ENCODE measurements around the gene FICD. TPM values are rescaled to one million over a fixed set of nuclear protein-coding genes. Genes with fewer than 3 reads are reported as not detected.

The FICD gene
- total and polyA plus RNA-seq, 2 of the 13 experiments (the other 11 are each of a cell fraction or from before 2014, with no cell fraction given): 0.99 to 3.0 TPM

DNA sequence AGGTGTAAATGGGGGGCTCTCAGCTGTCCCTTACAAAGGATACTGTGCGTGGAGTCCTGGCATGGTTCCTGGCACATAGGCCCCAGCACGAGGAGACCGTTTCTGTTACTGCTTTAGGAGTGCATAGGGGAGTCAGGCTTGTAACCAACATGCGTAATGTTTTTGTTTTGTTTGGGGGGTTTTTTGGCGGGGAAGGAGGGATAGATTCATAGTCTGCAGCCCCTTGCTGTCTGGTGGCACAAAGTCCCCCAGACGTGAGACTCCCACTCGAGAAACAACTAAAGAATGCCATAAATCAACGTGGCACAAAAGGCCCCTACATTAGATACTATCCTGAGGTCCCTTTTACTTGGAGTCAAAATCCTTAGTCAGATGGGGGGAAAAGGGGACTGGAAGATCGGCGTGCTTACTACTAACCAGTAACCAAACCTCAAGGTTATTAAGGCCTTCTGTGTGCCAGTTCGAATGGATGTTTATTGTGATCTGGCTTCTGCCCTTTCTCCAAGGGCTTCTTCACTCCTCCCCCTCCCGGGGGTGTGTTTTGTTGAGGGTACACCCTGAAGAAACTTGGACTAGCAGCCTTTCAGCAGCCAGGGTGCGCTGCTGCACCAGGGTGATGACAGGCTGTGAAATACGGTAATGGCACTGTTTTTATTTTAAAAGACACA lies 48.2 kb downstream of the FICD start (continued):
- TF ChIP-seq HDAC6 (IDR thresholded peaks at IDR 0.05; ENCODE audit: low read depth, low read length): no peak
- TF ChIP-seq PAWR (CRISPR knock-in tag; IDR thresholded peaks at IDR 0.05; ENCODE audit: borderline replicate concordance): no peak
- TF ChIP-seq, protein P1, sequence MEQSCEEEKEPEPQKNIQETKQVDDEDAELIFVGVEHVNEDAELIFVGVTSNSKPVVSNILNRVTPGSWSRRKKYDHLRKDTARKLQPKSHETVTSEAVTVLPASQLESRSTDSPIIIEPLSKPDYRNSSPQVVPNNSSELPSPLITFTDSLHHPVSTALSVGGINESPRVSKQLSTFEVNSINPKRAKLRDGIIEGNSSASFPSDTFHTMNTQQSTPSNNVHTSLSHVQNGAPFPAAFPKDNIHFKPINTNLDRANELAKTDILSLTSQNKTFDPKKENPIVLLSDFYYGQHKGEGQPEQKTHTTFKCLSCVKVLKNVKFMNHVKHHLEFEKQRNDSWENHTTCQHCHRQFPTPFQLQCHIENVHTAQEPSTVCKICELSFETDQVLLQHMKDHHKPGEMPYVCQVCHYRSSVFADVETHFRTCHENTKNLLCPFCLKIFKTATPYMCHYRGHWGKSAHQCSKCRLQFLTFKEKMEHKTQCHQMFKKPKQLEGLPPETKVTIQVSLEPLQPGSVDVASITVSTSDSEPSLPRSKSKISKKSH (CRISPR knock-in tag; IDR thresholded peaks at IDR 0.05; ENCODE audit: borderline replicate concordance): no peak
- TF ChIP-seq ZBTB4 (CRISPR knock-in tag; IDR thresholded peaks at IDR 0.05; ENCODE audit: borderline replicate concordance): no peak
- 0 out of 2 replicates have a peak, but pooled peaks have one; percentile 39 for TF ChIP-seq TFDP2 (CRISPR knock-in tag; IDR thresholded peaks at IDR 0.05)
- no peak for TF ChIP-seq ZSCAN9 (CRISPR knock-in tag; IDR thresholded peaks at IDR 0.05; ENCODE audit: borderline replicate concordance)
- peak; percentile 79; the same call in 1 of the 2 replicates for TF ChIP-seq GATAD1 (CRISPR knock-in tag; IDR thresholded peaks at IDR 0.05)
- TF ChIP-seq, protein P2, sequence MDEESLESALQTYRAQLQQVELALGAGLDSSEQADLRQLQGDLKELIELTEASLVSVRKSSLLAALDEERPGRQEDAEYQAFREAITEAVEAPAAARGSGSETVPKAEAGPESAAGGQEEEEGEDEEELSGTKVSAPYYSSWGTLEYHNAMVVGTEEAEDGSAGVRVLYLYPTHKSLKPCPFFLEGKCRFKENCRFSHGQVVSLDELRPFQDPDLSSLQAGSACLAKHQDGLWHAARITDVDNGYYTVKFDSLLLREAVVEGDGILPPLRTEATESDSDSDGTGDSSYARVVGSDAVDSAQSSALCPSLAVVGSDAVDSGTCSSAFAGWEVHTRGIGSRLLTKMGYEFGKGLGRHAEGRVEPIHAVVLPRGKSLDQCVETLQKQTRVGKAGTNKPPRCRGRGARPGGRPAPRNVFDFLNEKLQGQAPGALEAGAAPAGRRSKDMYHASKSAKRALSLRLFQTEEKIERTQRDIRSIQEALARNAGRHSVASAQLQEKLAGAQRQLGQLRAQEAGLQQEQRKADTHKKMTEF (CRISPR knock-in tag; IDR thresholded peaks at IDR 0.05): 0 out of 2 replicates have a peak, but pooled peaks have one; percentile 40
- no peak for TF ChIP-seq AKAP8 (CRISPR knock-in tag; IDR thresholded peaks at IDR 0.05)
- TF ChIP-seq SP140L (CRISPR knock-in tag; IDR thresholded peaks at IDR 0.05; ENCODE audit: borderline replicate concordance): no peak
- TF ChIP-seq SMAD1 (CRISPR knock-in tag; IDR thresholded peaks at IDR 0.05; ENCODE audit: borderline replicate concordance, low read depth): no peak
- TF ChIP-seq, protein P3, sequence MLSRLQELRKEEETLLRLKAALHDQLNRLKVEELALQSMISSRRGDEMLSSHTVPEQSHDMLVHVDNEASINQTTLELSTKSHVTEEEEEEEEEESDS (CRISPR knock-in tag; IDR thresholded peaks at IDR 0.05; ENCODE audit: borderline replicate concordance): no peak
- TF ChIP-seq KAT8 (CRISPR knock-in tag; IDR thresholded peaks at IDR 0.05): peak; percentile 75
- no peak for TF ChIP-seq SALL1 (CRISPR knock-in tag; IDR thresholded peaks at IDR 0.05)
- TF ChIP-seq RXRB (CRISPR knock-in tag; IDR thresholded peaks at IDR 0.05; ENCODE audit: borderline replicate concordance): peak; percentile 57; the same call in 1 of the 2 replicates
- TF ChIP-seq MZF1 (CRISPR knock-in tag; IDR thresholded peaks at IDR 0.05; ENCODE audit: borderline replicate concordance): no peak
- TF ChIP-seq ZNF430 (CRISPR knock-in tag; IDR thresholded peaks at IDR 0.05): no peak

All from HepG2 (cell line).